ENCODE measurements around the gene PRRX2. TPM values are rescaled to one million over a fixed set of nuclear protein-coding genes. Genes with fewer than 3 reads are reported as not detected.

The PRRX2 gene
- total RNA-seq, 1 donor: 27.5 TPM

DNA sequence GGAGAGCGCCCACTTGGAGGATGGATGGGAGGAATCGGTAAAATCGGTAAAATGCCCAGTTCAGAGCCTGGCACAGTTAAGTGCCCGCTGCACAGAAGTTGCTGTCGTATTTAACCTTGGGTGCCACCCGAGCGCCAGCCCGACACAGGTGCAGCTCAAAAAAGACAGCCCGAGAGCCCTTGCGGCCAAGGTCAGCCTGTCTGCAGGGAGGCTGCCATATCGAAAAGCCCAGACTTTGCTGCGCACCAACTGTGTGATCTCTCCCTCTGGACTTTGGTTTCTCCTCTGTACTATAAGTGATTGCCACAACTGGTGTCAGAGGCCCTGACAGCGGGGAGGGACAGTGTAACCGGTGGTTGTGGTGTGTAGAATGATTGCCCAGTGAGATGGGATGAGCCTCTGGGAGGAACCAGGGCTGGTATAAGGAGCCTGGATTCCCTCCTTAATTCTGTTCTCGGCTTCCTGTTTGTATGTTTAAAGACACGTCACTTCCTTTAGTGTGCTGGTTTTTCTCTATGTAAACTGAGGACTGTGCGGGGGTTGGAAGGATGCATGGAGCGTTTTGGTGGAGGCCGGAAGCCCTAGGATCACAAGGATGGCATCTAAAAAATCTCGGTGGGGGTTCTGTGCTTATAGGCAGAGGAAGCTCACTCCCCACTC lies 38.7 kb upstream of the PRRX2 start:
- peak overlapping the region; percentile 97 for H3K4me2 ChIP-seq (ENCODE audit: insufficient read depth, low read length)
- H3K79me2 ChIP-seq (ENCODE audit: insufficient read depth, low read length): peaks cover 58% of the 10 kb centered on the region
- H4K20me1 ChIP-seq (ENCODE audit: insufficient read depth, low read length): peaks cover 46% of the 10 kb centered on the region
- no peaks in the 10 kb centered on the region for H3K9me3 ChIP-seq (ENCODE audit: low read depth, low read length)
- peak; percentile 90 for DNase-seq (ENCODE audit: insufficient read length, low spot score, missing footprints)
- H3K4me3 ChIP-seq (ENCODE audit: insufficient read depth, low read length): peak overlapping the region; percentile 78
- peak overlapping the region; percentile 95 for H3K27ac ChIP-seq (ENCODE audit: low read depth, low read length)
- H3K4me1 ChIP-seq (ENCODE audit: insufficient read depth, low read length): peaks cover 65% of the 10 kb centered on the region
- H2AFZ ChIP-seq (ENCODE audit: low read length): peak overlapping the region; percentile 58
- peaks cover 11% of the 10 kb centered on the region for H3K36me3 ChIP-seq (ENCODE audit: insufficient read depth, low read length)
- TF ChIP-seq, protein P1, sequence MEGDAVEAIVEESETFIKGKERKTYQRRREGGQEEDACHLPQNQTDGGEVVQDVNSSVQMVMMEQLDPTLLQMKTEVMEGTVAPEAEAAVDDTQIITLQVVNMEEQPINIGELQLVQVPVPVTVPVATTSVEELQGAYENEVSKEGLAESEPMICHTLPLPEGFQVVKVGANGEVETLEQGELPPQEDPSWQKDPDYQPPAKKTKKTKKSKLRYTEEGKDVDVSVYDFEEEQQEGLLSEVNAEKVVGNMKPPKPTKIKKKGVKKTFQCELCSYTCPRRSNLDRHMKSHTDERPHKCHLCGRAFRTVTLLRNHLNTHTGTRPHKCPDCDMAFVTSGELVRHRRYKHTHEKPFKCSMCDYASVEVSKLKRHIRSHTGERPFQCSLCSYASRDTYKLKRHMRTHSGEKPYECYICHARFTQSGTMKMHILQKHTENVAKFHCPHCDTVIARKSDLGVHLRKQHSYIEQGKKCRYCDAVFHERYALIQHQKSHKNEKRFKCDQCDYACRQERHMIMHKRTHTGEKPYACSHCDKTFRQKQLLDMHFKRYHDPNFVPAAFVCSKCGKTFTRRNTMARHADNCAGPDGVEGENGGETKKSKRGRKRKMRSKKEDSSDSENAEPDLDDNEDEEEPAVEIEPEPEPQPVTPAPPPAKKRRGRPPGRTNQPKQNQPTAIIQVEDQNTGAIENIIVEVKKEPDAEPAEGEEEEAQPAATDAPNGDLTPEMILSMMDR (IDR thresholded peaks at IDR 0.05; ENCODE audit: extremely low read depth, low read depth, low read length): no peak
- no peaks in the 10 kb centered on the region for H3K27me3 ChIP-seq (ENCODE audit: insufficient read depth, low read length)

DNA sequence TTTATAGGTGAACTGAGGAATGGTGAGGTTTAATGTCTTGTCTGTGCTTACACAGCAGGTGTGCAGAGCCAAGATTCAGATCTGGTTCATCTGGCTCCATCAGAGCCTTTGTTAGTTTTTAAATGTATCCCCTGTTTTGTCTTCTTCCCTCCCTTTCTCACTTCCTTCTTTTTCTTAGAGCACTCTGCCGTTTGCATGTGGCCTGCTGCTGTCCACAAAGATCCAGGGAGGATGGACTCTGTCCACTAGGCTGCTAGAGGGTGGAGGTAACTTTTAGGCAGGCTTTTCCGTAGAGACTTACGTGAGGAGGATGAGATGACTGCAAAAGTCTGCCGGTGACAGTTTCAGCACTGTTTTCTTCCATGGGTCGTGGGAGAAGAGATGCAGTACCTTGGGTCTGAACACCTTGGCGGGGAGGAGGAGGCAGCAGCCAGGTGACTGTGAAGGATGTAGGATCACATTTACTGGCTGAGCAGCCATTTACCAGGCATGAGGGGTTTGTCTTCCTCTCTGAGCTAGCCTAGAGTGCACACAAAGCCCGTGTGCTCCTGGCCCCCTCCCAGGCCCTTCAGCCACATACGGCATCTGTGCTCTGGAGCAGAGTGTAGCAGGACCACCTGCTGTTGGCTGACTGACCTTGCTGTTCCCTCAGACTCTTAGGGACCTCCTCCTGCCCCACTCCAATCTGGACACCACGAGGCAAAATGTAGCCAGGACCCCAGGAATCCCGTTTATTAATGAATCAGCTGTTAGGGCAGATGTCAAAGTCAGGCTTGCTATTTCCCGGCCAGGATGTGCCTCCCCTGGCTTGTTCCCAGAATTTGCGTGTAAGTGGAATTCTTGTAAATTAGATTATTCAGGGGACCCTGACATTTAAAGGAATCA lies 37.6 kb upstream of the PRRX2 start:
- Histone ChIP-seq H3K27ac (ENCODE audit: low read depth, low read length) (peak overlapping the region; percentile 95), H3K36me3 (ENCODE audit: insufficient read depth, low read length) (peaks cover 19% of the 10 kb centered on the region), H3K4me2 (ENCODE audit: insufficient read depth, low read length) (peak overlapping the region; percentile 97), H3K4me1 (ENCODE audit: insufficient read depth, low read length) (peaks cover 76% of the 10 kb centered on the region), H3K9me3 (ENCODE audit: low read depth, low read length) (no peaks in the 10 kb centered on the region), H3K4me3 (ENCODE audit: insufficient read depth, low read length) (peak overlapping the region; percentile 78), H4K20me1 (ENCODE audit: insufficient read depth, low read length) (peaks cover 56% of the 10 kb centered on the region), H3K79me2 (ENCODE audit: insufficient read depth, low read length) (peaks cover 68% of the 10 kb centered on the region), H2AFZ (ENCODE audit: low read length) (no peak overlapping the region), H3K27me3 (ENCODE audit: insufficient read depth, low read length) (no peaks in the 10 kb centered on the region)
- no peak for DNase-seq (ENCODE audit: insufficient read length, low spot score, missing footprints)
- TF ChIP-seq, protein P1 (IDR thresholded peaks at IDR 0.05; ENCODE audit: extremely low read depth, low read depth, low read length): no peak

DNA sequence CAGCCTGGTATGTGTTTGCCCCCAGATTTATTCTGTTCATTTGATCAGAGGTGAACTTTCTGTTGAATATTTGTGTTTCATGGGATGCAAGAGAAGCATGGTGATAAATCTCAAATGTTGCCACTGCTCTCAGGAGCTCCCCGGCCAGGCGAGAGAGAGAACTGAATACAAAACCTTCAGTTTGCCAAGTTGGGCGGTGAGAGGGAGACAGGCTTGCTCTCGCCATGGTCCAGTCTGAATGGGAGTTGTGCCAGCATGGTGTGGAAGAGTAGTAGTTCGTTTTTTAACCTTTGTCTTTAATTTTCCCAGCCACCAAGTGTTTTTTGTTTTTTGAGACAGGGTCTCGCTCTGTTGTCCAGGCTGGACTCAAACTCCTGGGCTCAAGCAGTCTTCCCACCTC lies 36.7 kb upstream of the PRRX2 start:
- no peak for DNase-seq (ENCODE audit: insufficient read length, low spot score, missing footprints)
- Histone ChIP-seq H3K9me3 (ENCODE audit: low read depth, low read length) (no peaks in the 10 kb centered on the region), H3K4me1 (ENCODE audit: insufficient read depth, low read length) (peaks cover 70% of the 10 kb centered on the region), H3K79me2 (ENCODE audit: insufficient read depth, low read length) (peaks cover 77% of the 10 kb centered on the region), H4K20me1 (ENCODE audit: insufficient read depth, low read length) (peaks cover 65% of the 10 kb centered on the region), H3K27ac (ENCODE audit: low read depth, low read length) (peak overlapping the region; percentile 2), H3K4me3 (ENCODE audit: insufficient read depth, low read length) (no peak overlapping the region), H3K4me2 (ENCODE audit: insufficient read depth, low read length) (peak overlapping the region; percentile 97), H2AFZ (ENCODE audit: low read length) (no peak overlapping the region), H3K27me3 (ENCODE audit: insufficient read depth, low read length) (no peaks in the 10 kb centered on the region), H3K36me3 (ENCODE audit: insufficient read depth, low read length) (peaks cover 23% of the 10 kb centered on the region)
- TF ChIP-seq, protein P1 (IDR thresholded peaks at IDR 0.05; ENCODE audit: extremely low read depth, low read depth, low read length): no peak

Measured in osteoblast (primary cell).